ENCODE measurements around the gene MPND.

- no peak for TF ChIP-seq CTCF (IDR thresholded peaks at IDR 0.05; ENCODE audit: low read length)
- TF ChIP-seq EZH2 (IDR thresholded peaks at IDR 0.05; ENCODE audit: borderline replicate concordance, low read length): no peak
Measured at GRCh38 chr19:4370418-4371041, 27.2 kb downstream of the MPND start.

Data from OCI-LY1 (cell line).